ENCODE results near the gene ISOC2. TPM values are rescaled to one million over a fixed set of nuclear protein-coding genes. Genes with fewer than 3 reads are reported as not detected.

The ISOC2 gene
- total RNA-seq (100 to 1,000 TPM in 1 of 5 donors, 10 to 100 TPM in 4; 19.8 to 348 (median 63.6) TPM), polyA plus RNA-seq (10 to 100 TPM; 76.7 to 80.5 (median 79.6) TPM)
- long read RNA-seq, donor 1, transcript ISOC2-202 (6 exons, 998 nt) = major isoform, 10 of 26 reads
- long read RNA-seq, donor 1, partial matches to known transcripts = 14 of 26 reads
- long read RNA-seq, donor 1, other reads (novel, unspliced or antisense) = 0 of 26 reads
- long read RNA-seq, donor 2, transcript ISOC2-202 (6 exons, 998 nt) = major isoform, 26 of 50 reads
- long read RNA-seq, donor 2, partial matches to known transcripts = 10 of 50 reads
- long read RNA-seq, donor 2, other reads (novel, unspliced or antisense) = 7 of 50 reads
- long read RNA-seq, donor 3, transcript ISOC2-202 (6 exons, 998 nt) = major isoform, 14 of 17 reads
- long read RNA-seq, donor 3, partial matches to known transcripts = 0 of 17 reads
- long read RNA-seq, donor 3, other reads (novel, unspliced or antisense) = 0 of 17 reads
- long read RNA-seq, donor 4, partial matches to known transcripts = 0 of 4 reads
- long read RNA-seq, donor 4, other reads (novel, unspliced or antisense) = 0 of 4 reads
- long read RNA-seq, donor 5, transcript ISOC2-202 (6 exons, 998 nt) = major isoform, 11 of 15 reads
- long read RNA-seq, donor 5, partial matches to known transcripts = 0 of 15 reads
- long read RNA-seq, donor 5, other reads (novel, unspliced or antisense) = 0 of 15 reads
- long read RNA-seq, donor 6, transcript ISOC2-202 (6 exons, 998 nt) = major isoform, 48 of 90 reads
- long read RNA-seq, donor 6, transcript ISOC2-203 (5 exons, 1,566 nt) = minor isoform, 7 of 90 reads
- long read RNA-seq, donor 6, partial matches to known transcripts = 27 of 90 reads
- long read RNA-seq, donor 6, other reads (novel, unspliced or antisense) = 0 of 90 reads
- long read RNA-seq, donor 7, transcript ISOC2-202 (6 exons, 998 nt) = major isoform, 16 of 19 reads
- long read RNA-seq, donor 7, partial matches to known transcripts = 0 of 19 reads
- long read RNA-seq, donor 7, other reads (novel, unspliced or antisense) = 0 of 19 reads
- long read RNA-seq, donor 8, transcript ISOC2-202 (6 exons, 998 nt) = major isoform, 12 of 20 reads
- long read RNA-seq, donor 8, partial matches to known transcripts = 5 of 20 reads
- long read RNA-seq, donor 8, other reads (novel, unspliced or antisense) = 0 of 20 reads
- long read RNA-seq, donor 9, transcript ISOC2-202 (6 exons, 998 nt) = major isoform, 14 of 17 reads
- long read RNA-seq, donor 9, partial matches to known transcripts = 0 of 17 reads
- long read RNA-seq, donor 9, other reads (novel, unspliced or antisense) = 0 of 17 reads
- long read RNA-seq, donor 10, transcript ISOC2-202 (6 exons, 998 nt) = major isoform, 11 of 11 reads
- long read RNA-seq, donor 10, partial matches to known transcripts = 0 of 11 reads
- long read RNA-seq, donor 10, other reads (novel, unspliced or antisense) = 0 of 11 reads

DNA sequence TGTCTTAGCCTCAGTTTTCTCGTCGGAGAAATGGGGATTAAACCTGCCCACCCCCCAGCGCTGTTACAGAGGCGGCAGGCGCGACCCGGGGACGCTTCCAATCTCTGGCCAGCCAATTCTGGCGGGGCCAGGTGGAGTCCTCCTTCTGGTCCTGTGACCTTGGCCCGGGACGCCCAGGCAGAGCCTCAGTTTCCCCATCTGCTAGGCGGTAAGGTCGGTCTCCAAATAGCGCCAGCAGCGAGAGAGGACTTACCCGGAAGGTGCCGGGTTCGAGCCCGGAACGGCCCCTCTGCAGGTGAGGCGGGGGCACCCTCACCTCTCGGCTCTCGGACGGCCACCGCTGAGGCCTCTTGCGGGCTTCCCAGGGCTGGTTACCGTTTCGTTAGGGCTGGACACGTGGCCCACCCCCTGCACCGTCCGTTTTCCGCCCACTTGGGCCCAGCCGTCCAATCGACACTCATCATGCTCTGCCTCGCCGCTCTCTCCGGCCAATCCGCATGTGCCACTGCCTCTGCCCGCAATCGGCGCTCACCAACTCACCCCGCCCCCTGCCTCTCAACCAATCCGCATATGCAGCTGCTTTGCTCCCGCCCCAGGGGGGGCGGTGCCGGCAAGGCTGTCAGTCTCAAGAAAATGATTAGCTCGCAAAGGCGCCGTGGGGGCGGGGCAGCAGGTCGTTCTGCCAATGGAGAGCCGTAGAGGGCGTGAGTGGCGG is at the start of gene ISOC2:
TSS of gene ISOC2 (minus strand) at position 384 of the 715 bp plus-strand sequence. CDS start 5,156 bp downstream, outside the sequence.
- Histone ChIP-seq H3K4me3 (peak within 1 kb of the TSS; percentile 76 to 85 (median 82)), H3K27ac (peak within 1 kb of the TSS; percentile 91 to 96 (median 94)), H3K4me1 (peaks cover 17 to 31% (median 28%) of the 10 kb centered on the region in 4 donors), H3K27me3 (no peaks in the 10 kb centered on the region), H3K9me3 (no peaks in the 10 kb centered on the region), H3K36me3 (peaks cover 0 to 7% (median 4%) of the 10 kb centered on the region in 4 donors)
- TF ChIP-seq EP300 (IDR thresholded peaks at IDR 0.05) (no peak), POLR2AphosphoS5 (IDR thresholded peaks at IDR 0.05) (peak; percentile 4 to 71 (median 71))
- intact Hi-C loops (cut with DNase I; ENCODE audit: low total_unique reads) = no loop called here
- DNase-seq = peak; percentile 100
- 0 to 7% (median 1%) methylated on average over 35 to 54 of the region's 54 CpGs for WGBS, 5 donors

- Histone ChIP-seq H3K27ac (no peak overlapping the region), H3K4me3 (no peak overlapping the region), H3K9me3 (no peaks in the 10 kb centered on the region), H3K36me3 (peaks cover 0 to 5% (median 0%) of the 10 kb centered on the region in 4 donors), H3K4me1 (peaks cover 0 to 12% (median 10%) of the 10 kb centered on the region in 4 donors), H3K27me3 (peaks cover 0 to 6% (median 0%) of the 10 kb centered on the region in 3 donors)
- WGBS, 5 donors = 56 to 80% (median 74%) methylated on average over 10 of the region's 10 CpGs
- intact Hi-C loops (cut with DNase I; ENCODE audit: low total_unique reads) = no loop called here
- TF ChIP-seq EP300 (IDR thresholded peaks at IDR 0.05) (no peak), POLR2AphosphoS5 (IDR thresholded peaks at IDR 0.05) (no peak), POLR2A (IDR thresholded peaks at IDR 0.05) (no peak)
- TF ChIP-seq, protein P1, sequence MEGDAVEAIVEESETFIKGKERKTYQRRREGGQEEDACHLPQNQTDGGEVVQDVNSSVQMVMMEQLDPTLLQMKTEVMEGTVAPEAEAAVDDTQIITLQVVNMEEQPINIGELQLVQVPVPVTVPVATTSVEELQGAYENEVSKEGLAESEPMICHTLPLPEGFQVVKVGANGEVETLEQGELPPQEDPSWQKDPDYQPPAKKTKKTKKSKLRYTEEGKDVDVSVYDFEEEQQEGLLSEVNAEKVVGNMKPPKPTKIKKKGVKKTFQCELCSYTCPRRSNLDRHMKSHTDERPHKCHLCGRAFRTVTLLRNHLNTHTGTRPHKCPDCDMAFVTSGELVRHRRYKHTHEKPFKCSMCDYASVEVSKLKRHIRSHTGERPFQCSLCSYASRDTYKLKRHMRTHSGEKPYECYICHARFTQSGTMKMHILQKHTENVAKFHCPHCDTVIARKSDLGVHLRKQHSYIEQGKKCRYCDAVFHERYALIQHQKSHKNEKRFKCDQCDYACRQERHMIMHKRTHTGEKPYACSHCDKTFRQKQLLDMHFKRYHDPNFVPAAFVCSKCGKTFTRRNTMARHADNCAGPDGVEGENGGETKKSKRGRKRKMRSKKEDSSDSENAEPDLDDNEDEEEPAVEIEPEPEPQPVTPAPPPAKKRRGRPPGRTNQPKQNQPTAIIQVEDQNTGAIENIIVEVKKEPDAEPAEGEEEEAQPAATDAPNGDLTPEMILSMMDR (IDR thresholded peaks at IDR 0.05) = no peak
- no peak for DNase-seq
Observed at GRCh38 chr19:55508120-55508519, 46.7 kb upstream of the ISOC2 start.

- Histone ChIP-seq H3K4me1 (peaks cover 0 to 12% (median 10%) of the 10 kb centered on the region in 4 donors), H3K27ac (no peak overlapping the region), H3K36me3 (peaks cover 0 to 20% (median 8%) of the 10 kb centered on the region in 4 donors), H3K9me3 (no peaks in the 10 kb centered on the region), H3K27me3 (no peaks in the 10 kb centered on the region), H3K4me3 (no peak overlapping the region)
- TF ChIP-seq POLR2AphosphoS5 (IDR thresholded peaks at IDR 0.05) (no peak), EP300 (IDR thresholded peaks at IDR 0.05) (no peak), POLR2A (IDR thresholded peaks at IDR 0.05) (no peak)
- TF ChIP-seq, protein P1 (IDR thresholded peaks at IDR 0.05) = no peak
- WGBS, 5 donors = 80 to 85% (median 83%) methylated on average over 11 of the region's 11 CpGs
- no peak for DNase-seq
- intact Hi-C loops (cut with DNase I; ENCODE audit: low total_unique reads) = loop anchor here (5.0 kb wide), 1 partner anchor 38 kb away; no protein-coding TSS in a partner anchor
Observed at GRCh38 chr19:55504981-55505380, 43.5 kb upstream of the ISOC2 start.

- intact Hi-C loops (cut with DNase I; ENCODE audit: low total_unique reads) = loop anchor here (5.0 kb wide), 1 partner anchor 37 kb away; no protein-coding TSS in a partner anchor
- no peak for TF ChIP-seq POLR2AphosphoS5 (IDR thresholded peaks at IDR 0.05)
- no peak for TF ChIP-seq EP300 (IDR thresholded peaks at IDR 0.05)
- no peak for TF ChIP-seq POLR2A (IDR thresholded peaks at IDR 0.05)
- 27 to 37% (median 30%) methylated on average over 13 of the region's 13 CpGs for WGBS, 5 donors
- DNase-seq = no peak
- Histone ChIP-seq H3K4me3 (peak overlapping the region; percentile 44 to 47 (median 46)), H3K27me3 (no peaks in the 10 kb centered on the region), H3K27ac (peak overlapping the region in 4 of 5 donors; percentile 68 to 88 (median 84)), H3K36me3 (peaks cover 0 to 27% (median 10%) of the 10 kb centered on the region in 4 donors), H3K9me3 (no peaks in the 10 kb centered on the region), H3K4me1 (peaks cover 0 to 15% (median 10%) of the 10 kb centered on the region in 4 donors)
Observed at GRCh38 chr19:55504252-55504603, 42.8 kb upstream of the ISOC2 start.
